ENCODE data around the gene MOGAT2.

The MOGAT2 gene

GRCh38 chr11:75757651-75758050 lies 40.0 kb downstream of the MOGAT2 start:
- in situ Hi-C loops (cut with MboI; ENCODE audit: low sequenced_read_pairs), result no loop called here
- H3K9me3 ChIP-seq, result no peaks in the 10 kb centered on the region
- H3K4me3 ChIP-seq, result no peak overlapping the region
- DNase-seq (ENCODE audit: low spot score in 2 of 2), result no peak
- no peaks in the 10 kb centered on the region for H3K27me3 ChIP-seq (ENCODE audit: low read depth)
- no peaks in the 10 kb centered on the region for H3K36me3 ChIP-seq (replicated peaks)
- H3K4me1 ChIP-seq, result no peaks in the 10 kb centered on the region

- no peaks in the 10 kb centered on the region for H3K4me1 ChIP-seq
- H3K4me3 ChIP-seq, result no peak overlapping the region
- DNase-seq (ENCODE audit: low spot score in 2 of 2), result no peak
- no peaks in the 10 kb centered on the region for H3K9me3 ChIP-seq
- H3K36me3 ChIP-seq (replicated peaks), result no peaks in the 10 kb centered on the region
- in situ Hi-C loops (cut with MboI; ENCODE audit: low sequenced_read_pairs), result no loop called here
- H3K27me3 ChIP-seq (ENCODE audit: low read depth), result no peaks in the 10 kb centered on the region
Measured at GRCh38 chr11:75759832-75760231, 42.2 kb downstream of the MOGAT2 start.

GRCh38 chr11:75760243-75760642 lies 42.6 kb downstream of the MOGAT2 start:
- no peak overlapping the region for H3K4me3 ChIP-seq
- no peaks in the 10 kb centered on the region for H3K4me1 ChIP-seq
- in situ Hi-C loops (cut with MboI; ENCODE audit: low sequenced_read_pairs), result no loop called here
- no peak for DNase-seq (ENCODE audit: low spot score in 2 of 2)
- H3K36me3 ChIP-seq (replicated peaks), result no peaks in the 10 kb centered on the region
- no peaks in the 10 kb centered on the region for H3K27me3 ChIP-seq (ENCODE audit: low read depth)
- no peaks in the 10 kb centered on the region for H3K9me3 ChIP-seq

- no peaks in the 10 kb centered on the region for H3K9me3 ChIP-seq
- in situ Hi-C loops (cut with MboI; ENCODE audit: low sequenced_read_pairs), result no loop called here
- DNase-seq (ENCODE audit: low spot score in 2 of 2), result no peak
- H3K27me3 ChIP-seq (ENCODE audit: low read depth), result no peaks in the 10 kb centered on the region
- H3K4me3 ChIP-seq, result no peak overlapping the region
- no peaks in the 10 kb centered on the region for H3K4me1 ChIP-seq
- H3K36me3 ChIP-seq (replicated peaks), result no peaks in the 10 kb centered on the region
Measured at GRCh38 chr11:75760710-75761493, 43.3 kb downstream of the MOGAT2 start.

GRCh38 chr11:75762158-75762557 lies 44.5 kb downstream of the MOGAT2 start:
- DNase-seq (ENCODE audit: low spot score in 2 of 2), result no peak
- H3K4me3 ChIP-seq, result no peak overlapping the region
- H3K4me1 ChIP-seq, result no peaks in the 10 kb centered on the region
- in situ Hi-C loops (cut with MboI; ENCODE audit: low sequenced_read_pairs), result no loop called here
- H3K27me3 ChIP-seq (ENCODE audit: low read depth), result no peaks in the 10 kb centered on the region
- H3K36me3 ChIP-seq (replicated peaks), result no peaks in the 10 kb centered on the region
- no peaks in the 10 kb centered on the region for H3K9me3 ChIP-seq

GRCh38 chr11:75762885-75763284 lies 45.2 kb downstream of the MOGAT2 start:
- no peak for DNase-seq (ENCODE audit: low spot score in 2 of 2)
- H3K36me3 ChIP-seq (replicated peaks), result no peaks in the 10 kb centered on the region
- no peak overlapping the region for H3K4me3 ChIP-seq
- no peaks in the 10 kb centered on the region for H3K27me3 ChIP-seq (ENCODE audit: low read depth)
- in situ Hi-C loops (cut with MboI; ENCODE audit: low sequenced_read_pairs), result no loop called here
- peaks cover under 1% of the 10 kb centered on the region; the same call in 1 of the 2 replicates for H3K4me1 ChIP-seq
- H3K9me3 ChIP-seq, result no peaks in the 10 kb centered on the region

- no peak overlapping the region for H3K4me3 ChIP-seq
- no peaks in the 10 kb centered on the region for H3K27me3 ChIP-seq (ENCODE audit: low read depth)
- no peak for DNase-seq (ENCODE audit: low spot score in 2 of 2)
- peaks cover 4% of the 10 kb centered on the region; the same call in 1 of the 2 replicates for H3K4me1 ChIP-seq
- H3K36me3 ChIP-seq (replicated peaks), result no peaks in the 10 kb centered on the region
- H3K9me3 ChIP-seq, result no peaks in the 10 kb centered on the region
- in situ Hi-C loops (cut with MboI; ENCODE audit: low sequenced_read_pairs), result no loop called here
Measured at GRCh38 chr11:75763846-75764245, 46.2 kb downstream of the MOGAT2 start.

- Histone ChIP-seq H3K27me3 (ENCODE audit: low read depth) (no peaks in the 10 kb centered on the region), H3K4me1 (peaks cover 4% of the 10 kb centered on the region; the same call in 1 of the 2 replicates), H3K9me3 (no peaks in the 10 kb centered on the region), H3K36me3 (replicated peaks) (no peaks in the 10 kb centered on the region), H3K4me3 (no peak overlapping the region)
- in situ Hi-C loops (cut with MboI; ENCODE audit: low sequenced_read_pairs), result no loop called here
- DNase-seq (ENCODE audit: low spot score in 2 of 2), result no peak
Measured at GRCh38 chr11:75765116-75765515, 47.5 kb downstream of the MOGAT2 start.

GRCh38 chr11:75766443-75767227 lies 49.0 kb downstream of the MOGAT2 start:
- Histone ChIP-seq H3K9me3 (no peaks in the 10 kb centered on the region), H3K4me1 (peaks cover 4% of the 10 kb centered on the region; the same call in 1 of the 2 replicates), H3K27me3 (ENCODE audit: low read depth) (no peaks in the 10 kb centered on the region), H3K4me3 (no peak overlapping the region), H3K36me3 (replicated peaks) (no peaks in the 10 kb centered on the region)
- DNase-seq (ENCODE audit: low spot score in 2 of 2), result no peak
- in situ Hi-C loops (cut with MboI; ENCODE audit: low sequenced_read_pairs), result no loop called here

GRCh38 chr11:75767228-75767572 lies 49.6 kb downstream of the MOGAT2 start:
- Histone ChIP-seq H3K27me3 (ENCODE audit: low read depth) (no peaks in the 10 kb centered on the region), H3K4me3 (no peak overlapping the region), H3K36me3 (replicated peaks) (no peaks in the 10 kb centered on the region), H3K4me1 (peaks cover 4% of the 10 kb centered on the region; the same call in 1 of the 2 replicates), H3K9me3 (no peaks in the 10 kb centered on the region)
- in situ Hi-C loops (cut with MboI; ENCODE audit: low sequenced_read_pairs), result no loop called here
- no peak for DNase-seq (ENCODE audit: low spot score in 2 of 2)

- no peak overlapping the region for H3K4me3 ChIP-seq
- in situ Hi-C loops (cut with MboI; ENCODE audit: low sequenced_read_pairs), result no loop called here
Measured at GRCh38 chr11:75767793-75768111, 50.1 kb downstream of the MOGAT2 start.

GRCh38 chr11:75768112-75768908 lies 50.7 kb downstream of the MOGAT2 start, which contains the start of gene DGAT2:
DGAT2 (plus strand) TSS chr11:75768778; CDS start chr11:75768992, 214 bp downstream.
- DNase-seq (ENCODE audit: low spot score in 2 of 2), result peak; percentile 76 to 84
- in situ Hi-C loops (cut with MboI; ENCODE audit: low sequenced_read_pairs), result no loop called here
- no peaks in the 10 kb centered on the region for H3K36me3 ChIP-seq (replicated peaks)
- H3K4me3 ChIP-seq, result peak within 1 kb of the TSS; percentile 27
- H3K4me1 ChIP-seq, result peaks cover 4% of the 10 kb centered on the region; the same call in 1 of the 2 replicates
- H3K9me3 ChIP-seq, result no peaks in the 10 kb centered on the region
- no peaks in the 10 kb centered on the region for H3K27me3 ChIP-seq (ENCODE audit: low read depth)

More at GRCh38 chr11:75767793-75768111, 50.1 kb downstream of the MOGAT2 start:
- Histone ChIP-seq H3K36me3 (replicated peaks) (no peaks in the 10 kb centered on the region), H3K4me1 (peaks cover 4% of the 10 kb centered on the region; the same call in 1 of the 2 replicates), H3K9me3 (no peaks in the 10 kb centered on the region), H3K27me3 (ENCODE audit: low read depth) (no peaks in the 10 kb centered on the region)
- DNase-seq (ENCODE audit: low spot score in 2 of 2), result no peak

GRCh38 chr11:75768909-75769771 lies 51.5 kb downstream of the MOGAT2 start:
- no peaks in the 10 kb centered on the region for H3K9me3 ChIP-seq
- in situ Hi-C loops (cut with MboI; ENCODE audit: low sequenced_read_pairs), result no loop called here
- DNase-seq (ENCODE audit: low spot score in 2 of 2), result no peak
- no peak overlapping the region for H3K4me3 ChIP-seq
- no peaks in the 10 kb centered on the region for H3K36me3 ChIP-seq (replicated peaks)
- no peaks in the 10 kb centered on the region for H3K27me3 ChIP-seq (ENCODE audit: low read depth)
- peaks cover 4% of the 10 kb centered on the region; the same call in 1 of the 2 replicates for H3K4me1 ChIP-seq
